Kidney epithelial cell (primary cell): ENCODE measurements around the gene ZNF354C. TPM values are rescaled to one million over a fixed set of nuclear protein-coding genes. Genes with fewer than 3 reads are reported as not detected.

Experiments used
- DNase-seq: peaks from one replicate; pipeline ENCODE4 v3.0.0-alpha.2; 2010; ENCODE audit warnings: low read depth
- H3K27me3 ChIP-seq: 2 replicates; pipeline ENCODE4 v1.6.0; 2011; ENCODE audit warnings: low read length; ENCODE audit not compliant: control insufficient read depth, insufficient read depth
- H3K36me3 ChIP-seq: 2 replicates; pipeline ENCODE4 v1.5.1; 2011; ENCODE audit warnings: low read length; ENCODE audit not compliant: control insufficient read depth, insufficient read depth
- H3K4me3 ChIP-seq: 2 replicates; pipeline ENCODE4 v1.5.1; 2011; ENCODE audit warnings: low read depth, mild to moderate bottlenecking, control low read depth, low read length
- CTCF ChIP-seq: IDR thresholded peaks from 2 replicates; pipeline ENCODE4 v1.5.1; 2011; ENCODE audit warnings: mild to moderate bottlenecking, moderate library complexity, low read length, control low read depth, inconsistent platforms; ENCODE audit not compliant: insufficient read depth, poor library complexity, severe bottlenecking
- total RNA-seq: library from RNA; depleted of rRNA; stranded (reverse); fragments of >200 nt; gene quantifications from 2 replicates; pipeline ENCODE4 v1.2.3, GENCODE V29; 2015

ZNF354C gene
- total RNA-seq: 6.9 and 7.9 TPM in 2 replicates

GRCh38 chr5:179060116-179061008 is at the start of gene ZNF354C:
ZNF354C (plus strand) TSS chr5:179060373; CDS start chr5:179062069, 1,696 bp downstream.
- H3K27me3 ChIP-seq: no peaks in the 10 kb centered on the region
- DNase-seq: peak; percentile 42
- H3K36me3 ChIP-seq: no peaks in the 10 kb centered on the region
- TF ChIP-seq CTCF: no peak
- peak within 1 kb of the TSS; percentile 65 for H3K4me3 ChIP-seq

DNA sequence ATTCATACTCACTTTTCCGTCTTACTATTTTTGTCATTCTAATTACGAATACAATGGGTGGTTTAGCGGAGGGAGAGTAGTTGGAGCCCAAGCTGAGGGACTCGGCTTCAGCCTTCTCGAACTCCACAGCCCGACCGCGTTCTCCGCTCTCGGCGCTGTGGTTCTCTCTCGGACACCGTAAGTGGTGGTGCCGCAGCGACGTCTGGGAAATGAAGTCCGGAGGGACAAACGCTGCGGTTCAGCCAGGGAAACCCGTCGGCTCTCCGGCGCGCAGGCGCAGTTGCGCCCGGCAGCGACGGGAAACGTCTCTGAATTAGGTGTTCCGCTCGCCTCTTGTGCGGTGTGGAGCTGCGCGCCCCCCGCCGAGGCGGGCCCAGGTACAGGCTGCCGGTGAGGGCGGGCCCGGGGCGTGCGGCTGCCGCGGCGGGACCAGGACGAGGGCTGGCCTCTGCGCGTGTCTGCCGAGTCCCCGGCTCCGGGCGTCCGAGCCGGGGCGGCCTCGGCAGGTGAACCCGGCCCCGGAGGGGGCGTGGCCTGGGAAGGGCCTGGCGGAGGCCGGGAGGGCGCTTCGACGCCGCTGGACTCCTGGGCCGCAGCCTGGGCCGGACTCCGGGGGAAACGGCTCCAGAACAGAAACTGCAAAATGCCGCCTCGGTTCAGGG is 36.5 kb upstream of the ZNF354C start, which contains the start of gene ZNF879:
Gene ZNF879 (plus strand): TSS at position 277 of the 662 bp plus-strand sequence. CDS start 1,201 bp downstream, outside the sequence.
- Histone ChIP-seq H3K36me3 (peaks cover 8% of the 10 kb centered on the region), H3K4me3 (peak within 1 kb of the TSS; percentile 56), H3K27me3 (no peaks in the 10 kb centered on the region)
- no peak for TF ChIP-seq CTCF
- peak; percentile 85 for DNase-seq

- TF ChIP-seq CTCF: no peak
- Histone ChIP-seq H3K27me3 (no peaks in the 10 kb centered on the region), H3K36me3 (no peaks in the 10 kb centered on the region), H3K4me3 (no peak overlapping the region)
- no peak for DNase-seq
Measured at GRCh38 chr5:179033004-179033580, 27.1 kb upstream of the ZNF354C start.

- DNase-seq: no peak
- Histone ChIP-seq H3K36me3 (no peaks in the 10 kb centered on the region), H3K4me3 (no peak overlapping the region), H3K27me3 (no peaks in the 10 kb centered on the region)
- TF ChIP-seq CTCF: no peak
Measured at GRCh38 chr5:179044765-179045164, 15.4 kb upstream of the ZNF354C start.

- Histone ChIP-seq H3K36me3 (no peaks in the 10 kb centered on the region), H3K27me3 (no peaks in the 10 kb centered on the region), H3K4me3 (no peak overlapping the region)
- DNase-seq: no peak
- TF ChIP-seq CTCF: no peak
Measured at GRCh38 chr5:179051784-179052183, 8.4 kb upstream of the ZNF354C start.
